Hepatocyte (in vitro differentiated cells): Measurements from ENCODE around the gene CELSR1. TPM values are rescaled to one million over a fixed set of nuclear protein-coding genes. Genes with fewer than 3 reads are reported as not detected.

Experiments
- DNase-seq: peaks from one replicate; pipeline ENCODE4 v3.0.0-alpha.2; 2016; ENCODE audit warnings: low spot score
- H2AFZ ChIP-seq: fragments of 200-600 bp; sonication (generic); 2 replicates; pipeline ENCODE4 v1.6.0; 2016; ENCODE audit warnings: antibody characterized with exemption, mild to moderate bottlenecking
- H3K27ac ChIP-seq: fragments of 200-600 bp; sonication (generic); 2 replicates; pipeline ENCODE4 v1.5.1; 2016; ENCODE audit warnings: mild to moderate bottlenecking
- H3K27me3 ChIP-seq: fragments of 200-600 bp; sonication (generic); 2 replicates; pipeline ENCODE4 v1.6.1; 2016
- H3K36me3 ChIP-seq: fragments of 200-600 bp; sonication (generic); replicated peaks from 2 replicates; pipeline ENCODE4 v1.5.1; 2016; ENCODE audit warnings: low read depth; ENCODE audit not compliant: insufficient read depth
- H3K4me1 ChIP-seq: fragments of 200-600 bp; sonication (generic); 2 replicates; pipeline ENCODE4 v1.5.1; 2016; ENCODE audit warnings: mild to moderate bottlenecking, moderate library complexity; ENCODE audit not compliant: insufficient read depth
- H3K4me2 ChIP-seq: fragments of 200-600 bp; sonication (generic); 2 replicates; pipeline ENCODE4 v1.6.0; 2016
- H3K4me3 ChIP-seq: fragments of 200-600 bp; sonication (generic); 2 replicates; pipeline ENCODE4 v1.5.1; 2016; ENCODE audit warnings: mild to moderate bottlenecking
- H3K79me2 ChIP-seq: fragments of 200-600 bp; sonication (generic); 2 replicates; pipeline ENCODE4 v1.6.0; 2017; ENCODE audit warnings: mild to moderate bottlenecking
- H3K9me2 ChIP-seq: fragments of 200-600 bp; sonication (generic); replicated peaks from 2 replicates; pipeline ENCODE4 v1.6.0; 2017; ENCODE audit warnings: mild to moderate bottlenecking; ENCODE audit not compliant: insufficient read depth
- H3K9me3 ChIP-seq: fragments of 200-600 bp; sonication (generic); 2 replicates; pipeline ENCODE4 v1.5.1; 2016; ENCODE audit warnings: low read depth, mild to moderate bottlenecking
- H4K20me1 ChIP-seq: fragments of 200-600 bp; sonication (generic); 2 replicates; pipeline ENCODE4 v1.6.0; 2016; ENCODE audit warnings: mild to moderate bottlenecking; ENCODE audit not compliant: insufficient read depth, poor library complexity, severe bottlenecking
- CTCF ChIP-seq: fragments of 200-600 bp; sonication (generic); IDR thresholded peaks from 2 replicates; pipeline ENCODE4 v1.5.1; 2016; ENCODE audit warnings: antibody characterized with exemption, mild to moderate bottlenecking; ENCODE audit not compliant: poor library complexity
- EZH2 ChIP-seq: fragments of 200-600 bp; sonication (generic); IDR thresholded peaks from 2 replicates; pipeline ENCODE4 v1.6.1; 2016; ENCODE audit warnings: antibody characterized with exemption, mild to moderate bottlenecking, borderline replicate concordance
- EZH2phosphoT487 ChIP-seq: fragments of 200-600 bp; sonication (generic); IDR thresholded peaks from one replicate; pipeline ENCODE4 v1.6.1; 2018; ENCODE audit warnings: antibody characterized with exemption, mild to moderate bottlenecking, low read depth, moderate library complexity; ENCODE audit not compliant: unreplicated experiment, severe bottlenecking
- whole genome bisulfite sequencing: methylation state at CpG from one replicate; pipeline ENCODE4 v1.1.6; 2016; ENCODE audit warnings: low lambda C conversion rate; ENCODE audit errors: missing lambda C conversion rate; 5-methylcytosine and 5-hydroxymethylcytosine counted together
- polyA plus RNA-seq: library from polyadenylated mRNA; unstranded; fragments of >200 nt; fragmentation: Nextera tagmentation; extraction: Ambion mirVana; gene quantifications from 2 replicates; pipeline ENCODE4 v1.2.1, GENCODE V29; 2016
- total RNA-seq: library from RNA; depleted of rRNA; stranded (reverse); fragments of >200 nt; gene quantifications from 2 replicates; pipeline ENCODE4 v1.2.3, GENCODE V29; 2014

The CELSR1 gene
- total and polyA plus RNA-seq, 2 experiments from 2014 or later = 3.0 to 8.7 TPM

- Histone ChIP-seq H3K79me2 (no peaks in the 10 kb centered on the region), H3K4me2 (no peak overlapping the region), H2AFZ (no peak overlapping the region), H3K9me2 (no peaks in the 10 kb centered on the region), H4K20me1 (no peaks in the 10 kb centered on the region), H3K4me3 (no peak overlapping the region), H3K27me3 (no peaks in the 10 kb centered on the region), H3K9me3 (no peaks in the 10 kb centered on the region), H3K36me3 (no peaks in the 10 kb centered on the region), H3K4me1 (no peaks in the 10 kb centered on the region), H3K27ac (no peak overlapping the region)
- 56% methylated on average over 18 of the region's 19 CpGs for WGBS
- TF ChIP-seq EZH2 (no peak), CTCF (peak; percentile 72)
- DNase-seq = peak; percentile 78
Measured at GRCh38 chr22:46367707-46368191, 169.7 kb downstream of the CELSR1 start.

DNA sequence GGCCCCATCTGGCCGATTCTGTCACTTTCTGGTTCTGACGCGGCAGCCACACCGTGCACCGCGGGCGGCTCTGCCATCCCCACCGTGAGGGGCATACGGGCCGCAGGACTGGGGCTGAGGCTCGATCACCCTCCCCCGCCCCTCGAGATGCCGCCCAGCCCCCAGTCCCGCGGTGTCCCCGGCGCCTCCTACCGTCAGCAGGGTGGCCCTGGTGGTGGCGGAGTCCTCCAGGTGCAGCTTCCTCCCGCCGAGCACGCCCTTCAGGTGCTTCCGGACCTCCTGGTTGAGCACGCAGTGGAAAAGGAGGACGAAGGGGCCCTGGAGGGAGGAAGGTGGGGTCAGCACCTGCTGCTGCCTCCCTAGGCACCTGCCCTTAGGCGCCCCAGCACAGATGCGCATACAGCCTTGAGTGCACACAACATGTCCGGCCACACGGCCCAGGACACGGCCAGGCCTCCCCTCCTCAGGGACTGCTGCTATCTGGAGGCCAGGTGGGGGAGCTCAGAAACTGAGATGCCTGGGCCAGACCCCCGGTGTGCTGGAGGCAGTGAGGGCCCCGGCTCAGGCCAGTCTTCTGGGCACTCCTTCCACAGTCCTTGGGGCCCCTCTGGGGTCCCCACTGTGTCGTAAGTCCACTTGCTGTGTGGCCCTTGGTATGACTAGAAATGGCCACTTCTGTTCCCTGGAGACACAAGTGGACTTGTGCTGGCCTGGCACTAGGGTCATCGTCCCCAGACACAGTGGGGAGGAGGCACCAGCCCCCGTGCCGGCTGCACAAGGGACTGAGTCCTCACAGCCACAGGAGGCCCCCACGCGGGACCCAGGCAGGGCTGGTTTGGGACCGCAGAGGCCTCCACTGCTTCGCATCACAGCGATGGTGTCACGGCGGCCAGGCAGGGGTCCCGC lies 170.4 kb downstream of the CELSR1 start:
- Histone ChIP-seq H4K20me1 (no peaks in the 10 kb centered on the region), H3K36me3 (no peaks in the 10 kb centered on the region), H3K79me2 (no peaks in the 10 kb centered on the region), H3K4me1 (no peaks in the 10 kb centered on the region), H3K27me3 (no peaks in the 10 kb centered on the region), H3K27ac (no peak overlapping the region), H3K9me3 (no peaks in the 10 kb centered on the region), H2AFZ (no peak overlapping the region), H3K4me2 (no peak overlapping the region), H3K9me2 (no peaks in the 10 kb centered on the region), H3K4me3 (no peak overlapping the region)
- TF ChIP-seq EZH2 (no peak), CTCF (no peak), EZH2phosphoT487 (no peak)
- no peak for DNase-seq
- WGBS = 77% methylated on average over 28 of the region's 45 CpGs

DNA sequence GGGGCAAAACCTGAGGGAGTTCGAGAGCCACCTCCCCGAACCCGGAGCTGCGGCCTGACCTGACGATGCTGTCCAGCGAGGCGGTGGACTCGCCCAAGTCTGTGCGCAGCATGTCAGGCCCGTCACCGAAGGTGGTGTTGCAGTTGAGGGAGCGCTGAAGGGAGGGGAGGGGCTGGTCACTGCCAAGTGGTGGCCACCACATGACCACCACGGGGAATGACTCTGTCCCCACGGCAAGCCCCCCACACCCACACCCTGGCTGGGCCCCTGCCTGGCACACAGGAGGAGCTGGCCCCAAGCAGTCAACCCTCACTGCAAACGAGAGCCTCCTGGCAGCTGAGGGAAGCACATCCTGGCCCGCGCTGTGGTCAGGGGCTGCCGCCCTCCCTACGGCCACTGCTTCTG lies 171.1 kb downstream of the CELSR1 start:
- Histone ChIP-seq H3K9me3 (no peaks in the 10 kb centered on the region), H3K79me2 (no peaks in the 10 kb centered on the region), H3K4me3 (no peak overlapping the region), H3K9me2 (no peaks in the 10 kb centered on the region), H4K20me1 (no peaks in the 10 kb centered on the region), H3K4me2 (no peak overlapping the region), H3K4me1 (no peaks in the 10 kb centered on the region), H3K27me3 (no peaks in the 10 kb centered on the region), H2AFZ (no peak overlapping the region), H3K36me3 (no peaks in the 10 kb centered on the region), H3K27ac (no peak overlapping the region)
- no peak for DNase-seq
- TF ChIP-seq CTCF (no peak), EZH2 (no peak), EZH2phosphoT487 (no peak)
- 96% methylated on average over 17 of the region's 19 CpGs for WGBS
